Esophagus muscularis mucosa (tissue), 3 donors: ENCODE results near the gene VAT1.

ENCODE experiments used
- EP300 ChIP-seq: sonication (generic); formaldehyde crosslinking; IDR thresholded peaks from one replicate; pipeline ENCODE4 v1.6.1; 2017; ENCODE audit warnings: antibody characterized with exemption
- TF ChIP-seq, protein P1 (sequence below), 3 experiments: fragments of 200-600 bp in 2 of 3; fragments of 450-650 bp in 1 of 3; sonication (generic) in 2 of 3; IDR thresholded peaks; one replicate each; pipeline ENCODE4 v1.5.1; 2017 to 2019; ENCODE audit warnings: antibody characterized with exemption in 3 of 3, mild to moderate bottlenecking in 2 of 3, moderate library complexity in 1 of 3

GRCh38 chr17:42989141-42989540 is 33.0 kb downstream of the VAT1 start:
- TF ChIP-seq, protein P1, sequence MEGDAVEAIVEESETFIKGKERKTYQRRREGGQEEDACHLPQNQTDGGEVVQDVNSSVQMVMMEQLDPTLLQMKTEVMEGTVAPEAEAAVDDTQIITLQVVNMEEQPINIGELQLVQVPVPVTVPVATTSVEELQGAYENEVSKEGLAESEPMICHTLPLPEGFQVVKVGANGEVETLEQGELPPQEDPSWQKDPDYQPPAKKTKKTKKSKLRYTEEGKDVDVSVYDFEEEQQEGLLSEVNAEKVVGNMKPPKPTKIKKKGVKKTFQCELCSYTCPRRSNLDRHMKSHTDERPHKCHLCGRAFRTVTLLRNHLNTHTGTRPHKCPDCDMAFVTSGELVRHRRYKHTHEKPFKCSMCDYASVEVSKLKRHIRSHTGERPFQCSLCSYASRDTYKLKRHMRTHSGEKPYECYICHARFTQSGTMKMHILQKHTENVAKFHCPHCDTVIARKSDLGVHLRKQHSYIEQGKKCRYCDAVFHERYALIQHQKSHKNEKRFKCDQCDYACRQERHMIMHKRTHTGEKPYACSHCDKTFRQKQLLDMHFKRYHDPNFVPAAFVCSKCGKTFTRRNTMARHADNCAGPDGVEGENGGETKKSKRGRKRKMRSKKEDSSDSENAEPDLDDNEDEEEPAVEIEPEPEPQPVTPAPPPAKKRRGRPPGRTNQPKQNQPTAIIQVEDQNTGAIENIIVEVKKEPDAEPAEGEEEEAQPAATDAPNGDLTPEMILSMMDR (IDR thresholded peaks at IDR 0.05), result no peak
- no peak for TF ChIP-seq EP300
